Endodermal cell (in vitro differentiated cells): ENCODE results near the gene TRPV5. TPM values are rescaled to one million over a fixed set of nuclear protein-coding genes. Genes with fewer than 3 reads are reported as not detected.

Experiments
- DNase-seq: peaks from one replicate; pipeline ENCODE4 v3.0.0-alpha.2; 2017
- H3K27ac ChIP-seq: 2 replicates; pipeline ENCODE4 v1.5.1; 2013; ENCODE audit warnings: mild to moderate bottlenecking, low read depth, low read length, moderate library complexity
- H3K27me3 ChIP-seq: 2 replicates; pipeline ENCODE4 v1.6.1; 2013; ENCODE audit warnings: mild to moderate bottlenecking, low read length, moderate library complexity; ENCODE audit not compliant: insufficient read depth, control insufficient read depth, poor library complexity, severe bottlenecking
- H3K36me3 ChIP-seq: 2 replicates; pipeline ENCODE4 v1.7.0; 2013; ENCODE audit warnings: mild to moderate bottlenecking, low read length, moderate library complexity; ENCODE audit not compliant: control insufficient read depth, insufficient read depth
- H3K4me1 ChIP-seq: one replicate; pipeline ENCODE4 v1.7.0; 2013; ENCODE audit warnings: low read length; ENCODE audit not compliant: control insufficient read depth, insufficient read depth
- H3K4me3 ChIP-seq: 2 replicates; pipeline ENCODE4 v1.5.1; 2013; ENCODE audit warnings: mild to moderate bottlenecking, low read length, moderate library complexity
- H3K9ac ChIP-seq: 2 replicates; pipeline ENCODE4 v1.6.1; 2013; ENCODE audit warnings: mild to moderate bottlenecking, low read length, moderate library complexity; ENCODE audit not compliant: poor library complexity, severe bottlenecking; ENCODE audit errors: extremely low read depth
- H3K9me3 ChIP-seq: 2 replicates; pipeline ENCODE4 v1.6.1; 2013; ENCODE audit warnings: mild to moderate bottlenecking, low read length, moderate library complexity; ENCODE audit not compliant: control insufficient read depth
- H3K27ac Mint-ChIP-seq: 2 replicates; pipeline ENCODE4 v1.8.0; 2020; ENCODE audit warnings: mixed read lengths
- H3K27me3 Mint-ChIP-seq: 2 replicates; pipeline ENCODE4 v1.8.0; 2021; ENCODE audit warnings: mild to moderate bottlenecking, mixed read lengths; ENCODE audit not compliant: insufficient read depth
- H3K36me3 Mint-ChIP-seq: 2 replicates; pipeline ENCODE4 v1.8.0; 2020; ENCODE audit warnings: low read depth, mixed read lengths
- H3K4me1 Mint-ChIP-seq: 2 replicates; pipeline ENCODE4 v1.8.0; 2020; ENCODE audit warnings: mixed read lengths
- H3K4me3 Mint-ChIP-seq: 2 replicates; pipeline ENCODE4 v1.8.0; 2020; ENCODE audit warnings: mild to moderate bottlenecking, moderate library complexity, mixed read lengths
- H3K9me3 Mint-ChIP-seq: 2 replicates; pipeline ENCODE4 v1.8.0; 2020; ENCODE audit warnings: mild to moderate bottlenecking, mixed read lengths
- CTCF ChIP-seq: fragments of 200-600 bp; sonication (generic); conservative IDR thresholded peaks from 2 replicates; pipeline ENCODE4 v1.5.0; 2021; ENCODE audit warnings: antibody characterized with exemption, mild to moderate bottlenecking
- WGBS, 2 experiments: methylation state at CpG; one replicate each; pipeline versions ENCODE4 v1.1.5 to v1.1.7; 2013; ENCODE audit warnings: missing lambda C conversion rate in 2 of 2, mixed read lengths in 1 of 2; ENCODE audit not compliant: insufficient coverage in 1 of 2, insufficient read length in 1 of 2; 5-methylcytosine and 5-hydroxymethylcytosine counted together
- total RNA-seq, 2 donors: library from RNA; stranded (reverse); fragmentation: NEBNext Ultra II Directional in 1 of 2; extraction: Animal tissue kit (Norgen Biotek cat#: 25700) in 1 of 2; gene quantifications; 2 replicates in 1 of 2; 3 replicates in 1 of 2; pipeline ENCODE4 v1.2.1, GENCODE V29; 2021

TRPV5 gene
- total RNA-seq, 2 donors from 2014 or later: 0.15 to 0.22 TPM

- peak; percentile 2 for DNase-seq
- Mint-ChIP-seq H3K27ac (no peak overlapping the region), H3K27me3 (peaks cover 18% of the 10 kb centered on the region), H3K9me3 (no peaks in the 10 kb centered on the region), H3K36me3 (no peaks in the 10 kb centered on the region), H3K4me3 (no peak overlapping the region), H3K4me1 (peaks cover 2% of the 10 kb centered on the region)
- Histone ChIP-seq H3K36me3 (no peaks in the 10 kb centered on the region), H3K9me3 (no peaks in the 10 kb centered on the region), H3K4me3 (no peak overlapping the region), H3K27ac (no peak overlapping the region), H3K27me3 (peaks cover 5% of the 10 kb centered on the region), H3K4me1 (no peaks in the 10 kb centered on the region), H3K9ac (no peak overlapping the region)
- TF ChIP-seq CTCF: no peak
- WGBS, 2 experiments: 87 to 92% methylated on average over 3 of the region's 3 CpGs
Observed at GRCh38 chr7:142913051-142913450, 20.5 kb downstream of the TRPV5 start.

GRCh38 chr7:142910481-142910880 lies 23.1 kb downstream of the TRPV5 start:
- TF ChIP-seq CTCF: no peak
- Mint-ChIP-seq H3K4me1 (peaks cover 2% of the 10 kb centered on the region), H3K27me3 (peaks cover 18% of the 10 kb centered on the region), H3K36me3 (no peaks in the 10 kb centered on the region), H3K9me3 (peaks cover 17% of the 10 kb centered on the region), H3K27ac (no peak overlapping the region), H3K4me3 (no peak overlapping the region)
- H3K36me3 ChIP-seq: no peaks in the 10 kb centered on the region
- no peaks in the 10 kb centered on the region for H3K27me3 ChIP-seq
- no peak for DNase-seq
- H3K4me3 ChIP-seq: no peak overlapping the region
- H3K9me3 ChIP-seq: peaks cover 20% of the 10 kb centered on the region
- H3K9ac ChIP-seq: no peak overlapping the region
- WGBS, 2 experiments: 86% methylated on average over 2 of the region's 2 CpGs; no CpG with 5 or more reads in 1 of the 2 experiments
- H3K27ac ChIP-seq: no peak overlapping the region
- no peaks in the 10 kb centered on the region for H3K4me1 ChIP-seq

GRCh38 chr7:142910031-142910433 lies 23.5 kb downstream of the TRPV5 start:
- 94 to 100% methylated on average over 1 to 2 of the region's 2 CpGs for WGBS, 2 experiments
- TF ChIP-seq CTCF: no peak

More at GRCh38 chr7:142910031-142910433, 23.5 kb downstream of the TRPV5 start:
- Histone ChIP-seq H3K27ac (no peak overlapping the region), H3K36me3 (no peaks in the 10 kb centered on the region), H3K9me3 (peaks cover 24% of the 10 kb centered on the region), H3K9ac (no peak overlapping the region), H3K4me3 (no peak overlapping the region), H3K27me3 (no peaks in the 10 kb centered on the region), H3K4me1 (no peaks in the 10 kb centered on the region)
- peaks cover 2% of the 10 kb centered on the region for H3K4me1 Mint-ChIP-seq
- no peak overlapping the region for H3K27ac Mint-ChIP-seq
- no peak overlapping the region for H3K4me3 Mint-ChIP-seq
- peak; percentile 4 for DNase-seq
- peaks cover 18% of the 10 kb centered on the region for H3K27me3 Mint-ChIP-seq
- H3K9me3 Mint-ChIP-seq: peaks cover 20% of the 10 kb centered on the region
- no peaks in the 10 kb centered on the region for H3K36me3 Mint-ChIP-seq
